GM12878 (cell line): ENCODE data around the gene ZNF576. TPM values are rescaled to one million over a fixed set of nuclear protein-coding genes. Genes with fewer than 3 reads are reported as not detected.

Source experiments
- ATAC-seq: fragments of 200-7000 bp; cut with Tn5 transposase; 3 replicates; pipeline ENCODE4 v1.9.1; 2020; ENCODE audit warnings: mild to moderate bottlenecking, moderate library complexity
- BruUV-seq: library from RNA; stranded (reverse); fragments of 400-500 nt; replicated peaks from 2 replicates; lab custom pipeline; 2021; lab: Mats Ljungman, UMichigan
- CTCF ChIA-PET: fragments of 300-600 bp; sonication (Branson Sonifier 250); formaldehyde crosslinking; extraction: SDS; loops from one replicate; lab custom pipeline; 2021; ENCODE audit warnings: inconsistent platforms; lab: Yijun Ruan, JAX
- POLR2A ChIA-PET: fragments of 350-600 bp; formaldehyde crosslinking; extraction: SDS; loops from one replicate; lab custom pipeline; 2021; ENCODE audit warnings: inconsistent platforms; lab: Charles Lee
- RAD21 ChIA-PET: fragments of 300-600 bp; sonication (Branson Sonifier 250); formaldehyde crosslinking; loops from one replicate; lab custom pipeline; 2023; ENCODE audit warnings: antibody characterized with exemption; ENCODE audit not compliant: unreplicated experiment; lab: Charles Lee
- SMC1A ChIA-PET: fragments of 300-600 bp; sonication (Branson Sonifier 250); formaldehyde crosslinking; loops from one replicate; lab custom pipeline; 2023; ENCODE audit not compliant: unreplicated experiment, uncharacterized antibody; lab: Charles Lee
- DNase-seq: peaks from one replicate; pipeline ENCODE4 v3.0.0-alpha.2; 2011; ENCODE audit warnings: low read depth, low spot score
- FAIRE-seq: peaks from 3 replicates; lab custom pipeline; 2011; peaks lifted over from hg19 to GRCh38; lab: Jason Lieb, UNC
- H2AFZ ChIP-seq: 2 replicates; pipeline ENCODE4 v1.6.0; 2011; ENCODE audit warnings: low read depth, low read length, control low read depth; ENCODE audit not compliant: control insufficient read depth
- H3K27ac ChIP-seq: 2 replicates; pipeline ENCODE4 v1.5.1; 2011; ENCODE audit warnings: control low read depth; ENCODE audit not compliant: control insufficient read depth, insufficient read depth
- H3K27me3 ChIP-seq, 2 experiments: replicated peaks in 1 of 2; 2 replicates each; pipeline versions ENCODE4 v1.6.0 to v1.6.1; 2011; ENCODE audit warnings: low read length in 1 of 2; ENCODE audit not compliant: control insufficient read depth in 2 of 2, insufficient read depth in 2 of 2
- H3K36me3 ChIP-seq, 2 experiments: 2 replicates each; pipeline ENCODE4 v1.5.1; 2011; ENCODE audit warnings: low read length in 1 of 2; ENCODE audit not compliant: control insufficient read depth in 2 of 2, insufficient read depth in 2 of 2
- H3K4me1 ChIP-seq: 2 replicates; pipeline ENCODE4 v1.6.1; 2011; ENCODE audit warnings: mild to moderate bottlenecking, low read length, moderate library complexity, mixed read lengths; ENCODE audit not compliant: control insufficient read depth, insufficient read depth
- H3K4me2 ChIP-seq: 2 replicates; pipeline ENCODE4 v1.6.0; 2011; ENCODE audit warnings: control low read depth; ENCODE audit not compliant: control insufficient read depth, insufficient read depth
- H3K4me3 ChIP-seq: fragments of 200-600 bp; sonication (generic); 2 replicates; pipeline ENCODE4 v1.5.1; 2016
- H3K79me2 ChIP-seq: 2 replicates; pipeline ENCODE4 v1.6.0; 2011; ENCODE audit warnings: low read length; ENCODE audit not compliant: control insufficient read depth, insufficient read depth
- H3K9ac ChIP-seq: 2 replicates; pipeline ENCODE4 v1.8.0; 2011; ENCODE audit warnings: low read length, control low read depth, mixed read lengths; ENCODE audit not compliant: control insufficient read depth, insufficient read depth
- H3K9me3 ChIP-seq: replicated peaks from 3 replicates; pipeline ENCODE4 v1.5.1; 2011; ENCODE audit warnings: mild to moderate bottlenecking, low read length; ENCODE audit not compliant: control insufficient read depth, insufficient read depth
- H4K20me1 ChIP-seq: 2 replicates; pipeline ENCODE4 v1.6.0; 2011; ENCODE audit not compliant: control insufficient read depth, insufficient read depth
- CUX1 ChIP-seq: IDR thresholded peaks from 2 replicates; pipeline ENCODE4 v1.6.1; 2012; ENCODE audit warnings: improper control_type of control experiment, low read depth, low read length; ENCODE audit not compliant: insufficient replicate concordance
- FOXM1 ChIP-seq: IDR thresholded peaks from 2 replicates; pipeline ENCODE4 v1.6.1; 2012; ENCODE audit warnings: low read depth, mild to moderate bottlenecking, inconsistent platforms, low read length, moderate library complexity
- HSF1 ChIP-seq: fragments of 150-350 bp; IDR thresholded peaks from 2 replicates; pipeline ENCODE4 v1.6.1; 2014; ENCODE audit warnings: mild to moderate bottlenecking, low read depth, low read length
- JUND ChIP-seq: IDR thresholded peaks from 2 replicates; pipeline ENCODE4 v1.6.1; 2012; ENCODE audit warnings: low read depth, mild to moderate bottlenecking, low read length, improper control_type of control experiment, moderate library complexity
- LARP7 ChIP-seq: fragments of 450-650 bp; IDR thresholded peaks from 2 replicates; pipeline ENCODE4 v1.6.1; 2017; ENCODE audit warnings: mild to moderate bottlenecking
- MYB ChIP-seq: fragments of 150-350 bp; IDR thresholded peaks from 2 replicates; pipeline ENCODE4 v1.6.1; 2014; ENCODE audit warnings: mild to moderate bottlenecking, low read depth, low read length, borderline replicate concordance
- NR2C1 ChIP-seq: fragments of 450-650 bp; IDR thresholded peaks from 2 replicates; pipeline ENCODE4 v1.6.1; 2017; ENCODE audit warnings: antibody characterized with exemption, mild to moderate bottlenecking, moderate library complexity
- PML ChIP-seq: IDR thresholded peaks from 2 replicates; pipeline ENCODE4 v1.6.1; 2012; ENCODE audit warnings: low read length, inconsistent platforms
- POLR2A ChIP-seq: IDR thresholded peaks from 2 replicates; pipeline ENCODE4 v1.6.1; 2011; ENCODE audit warnings: low read depth, mild to moderate bottlenecking, low read length
- RAD51 ChIP-seq: fragments of 450-650 bp; IDR thresholded peaks from 2 replicates; pipeline ENCODE4 v1.6.1; 2016; ENCODE audit warnings: moderate library complexity, mild to moderate bottlenecking, inconsistent platforms
- ZBED1 ChIP-seq: IDR thresholded peaks from 2 replicates; pipeline ENCODE4 v1.6.1; 2016; ENCODE audit warnings: borderline replicate concordance
- ZNF384 ChIP-seq: IDR thresholded peaks from 2 replicates; pipeline ENCODE4 v1.6.1; 2012; ENCODE audit warnings: low read depth, mild to moderate bottlenecking, low read length, improper control_type of control experiment, borderline replicate concordance
- WGBS: methylation state at CpG from one replicate; pipeline ENCODE4 v1.1.6; 2016; ENCODE audit warnings: low lambda C conversion rate; ENCODE audit not compliant: insufficient replicate concordance, insufficient coverage; ENCODE audit errors: missing lambda C conversion rate; 5-methylcytosine and 5-hydroxymethylcytosine counted together
- in situ Hi-C: fragments of 300-500 bp; cut with MboI; formaldehyde crosslinking; loops from 9 replicates; pipeline ENCODE4 v1.14.3; 2018; ENCODE audit warnings: mixed read lengths
- intact Hi-C: fragments of 100-400 bp; cut with micrococcal nuclease; formaldehyde crosslinking; loops from one replicate; pipeline ENCODE4 v1.14.2; 2022; ENCODE audit not compliant: unreplicated experiment
- polyA plus RNA-seq, 11 experiments: library from polyadenylated mRNA; depleted of rRNA in 4 of 11; unstranded in 6 of 11; stranded (reverse) in 5 of 11; fragments of >200 nt; fragmentation: Nextera tagmentation in 4 of 11; fragmentation: Illumina TruSeq in 1 of 11; extraction: Ambion mirVana in 4 of 11; extraction: Trizol in 1 of 11; gene quantifications; 1 replicate in 1 of 11; 2 replicates in 10 of 11; pipeline versions ENCODE4 v1.2.1 to v1.2.3, GENCODE V29; 2011 to 2016; ENCODE audit warnings: inconsistent platforms in 2 of 11, missing spikeins in 2 of 11, low read depth in 1 of 11
- total RNA-seq, 4 experiments: library from RNA; depleted of rRNA in 3 of 4; stranded (reverse); fragments of >200 nt in 3 of 4; fragmentation: Illumina TruSeq in 1 of 4; extraction: Trizol in 1 of 4; gene quantifications; 2 replicates each; pipeline versions ENCODE4 v1.2.1 to v1.2.3, GENCODE V29; 2013 to 2021
- TF ChIP-seq, protein P1 (sequence below): fragments of 450-650 bp; IDR thresholded peaks from 2 replicates; pipeline ENCODE4 v1.6.1; 2016; ENCODE audit warnings: mild to moderate bottlenecking

Gene ZNF576
- total and polyA plus RNA-seq, 10 of the 15 experiments (the other 5 are each of a cell fraction or from before 2014, with no cell fraction given) = 7.4 to 29.8 (median 14.3) TPM

GRCh38 chr19:43625918-43626579, 29.7 kb downstream of the ZNF576 start:
- Histone ChIP-seq H3K79me2 (no peaks in the 10 kb centered on the region), H3K36me3 (no peaks in the 10 kb centered on the region), H3K9me3 (no peaks in the 10 kb centered on the region), H3K9ac (no peak overlapping the region), H3K27ac (no peak overlapping the region), H3K4me1 (no peaks in the 10 kb centered on the region), H2AFZ (no peak overlapping the region), H4K20me1 (no peaks in the 10 kb centered on the region), H3K27me3 (no peaks in the 10 kb centered on the region), H3K4me2 (no peak overlapping the region), H3K4me3 (no peak overlapping the region)
- ChIA-PET POLR2A (no interaction called here), SMC1A (interaction anchor here (0.8 kb wide), 1 partner anchor 159 kb away, joined by 3 read pairs; no protein-coding TSS in a partner anchor), RAD21 (no interaction called here), CTCF (interaction anchor here (0.6 to 1.5 kb wide), 2 partner anchors 16 to 42 kb away, joined by 3 to 4 read pairs; no protein-coding TSS in a partner anchor)
- 70% methylated on average over 32 of the region's 32 CpGs for WGBS
- no peak for ATAC-seq
- in situ Hi-C loops (no loop called here), intact Hi-C loops (no loop called here)
- no peak for FAIRE-seq
- no peak for DNase-seq
- TF ChIP-seq RAD51 (no peak), PML (no peak), ZBED1 (no peak), ZNF384 (no peak), CUX1 (no peak), FOXM1 (no peak), POLR2A (no peak), LARP7 (no peak), MYB (no peak), HSF1 (no peak), NR2C1 (no peak), JUND (no peak)
- TF ChIP-seq, protein P1, sequence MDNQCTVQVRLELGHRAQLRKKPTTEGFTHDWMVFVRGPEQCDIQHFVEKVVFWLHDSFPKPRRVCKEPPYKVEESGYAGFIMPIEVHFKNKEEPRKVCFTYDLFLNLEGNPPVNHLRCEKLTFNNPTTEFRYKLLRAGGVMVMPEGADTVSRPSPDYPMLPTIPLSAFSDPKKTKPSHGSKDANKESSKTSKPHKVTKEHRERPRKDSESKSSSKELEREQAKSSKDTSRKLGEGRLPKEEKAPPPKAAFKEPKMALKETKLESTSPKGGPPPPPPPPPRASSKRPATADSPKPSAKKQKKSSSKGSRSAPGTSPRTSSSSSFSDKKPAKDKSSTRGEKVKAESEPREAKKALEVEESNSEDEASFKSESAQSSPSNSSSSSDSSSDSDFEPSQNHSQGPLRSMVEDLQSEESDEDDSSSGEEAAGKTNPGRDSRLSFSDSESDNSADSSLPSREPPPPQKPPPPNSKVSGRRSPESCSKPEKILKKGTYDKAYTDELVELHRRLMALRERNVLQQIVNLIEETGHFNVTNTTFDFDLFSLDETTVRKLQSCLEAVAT = no peak
- no TSS peak for BruUV-seq
